Measurements from ENCODE around the gene ZNF32.

DNA sequence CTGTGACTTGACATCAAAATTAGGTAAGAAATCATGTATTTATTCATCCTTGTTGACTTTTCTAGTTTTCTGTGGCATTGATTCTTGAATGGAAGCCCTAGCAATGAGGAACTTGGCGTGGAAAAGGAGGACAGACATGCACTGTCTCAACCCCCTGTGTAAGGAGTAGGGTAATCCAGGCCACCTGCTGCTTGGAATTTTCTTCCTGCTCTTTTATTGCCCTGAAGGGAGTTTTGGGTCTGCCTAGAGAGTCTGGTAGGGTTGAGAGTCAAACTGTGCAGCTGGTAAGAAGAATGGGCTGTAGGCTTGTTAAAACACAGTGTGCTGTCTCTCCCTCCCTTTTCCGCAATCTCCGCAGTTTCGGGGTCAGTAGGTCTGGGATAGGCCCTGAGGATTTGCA, 19.7 kb downstream of the ZNF32 start:
- TF ChIP-seq, protein P1, sequence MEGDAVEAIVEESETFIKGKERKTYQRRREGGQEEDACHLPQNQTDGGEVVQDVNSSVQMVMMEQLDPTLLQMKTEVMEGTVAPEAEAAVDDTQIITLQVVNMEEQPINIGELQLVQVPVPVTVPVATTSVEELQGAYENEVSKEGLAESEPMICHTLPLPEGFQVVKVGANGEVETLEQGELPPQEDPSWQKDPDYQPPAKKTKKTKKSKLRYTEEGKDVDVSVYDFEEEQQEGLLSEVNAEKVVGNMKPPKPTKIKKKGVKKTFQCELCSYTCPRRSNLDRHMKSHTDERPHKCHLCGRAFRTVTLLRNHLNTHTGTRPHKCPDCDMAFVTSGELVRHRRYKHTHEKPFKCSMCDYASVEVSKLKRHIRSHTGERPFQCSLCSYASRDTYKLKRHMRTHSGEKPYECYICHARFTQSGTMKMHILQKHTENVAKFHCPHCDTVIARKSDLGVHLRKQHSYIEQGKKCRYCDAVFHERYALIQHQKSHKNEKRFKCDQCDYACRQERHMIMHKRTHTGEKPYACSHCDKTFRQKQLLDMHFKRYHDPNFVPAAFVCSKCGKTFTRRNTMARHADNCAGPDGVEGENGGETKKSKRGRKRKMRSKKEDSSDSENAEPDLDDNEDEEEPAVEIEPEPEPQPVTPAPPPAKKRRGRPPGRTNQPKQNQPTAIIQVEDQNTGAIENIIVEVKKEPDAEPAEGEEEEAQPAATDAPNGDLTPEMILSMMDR (IDR thresholded peaks at IDR 0.05; ENCODE audit: low read length), result no peak
- no peak for TF ChIP-seq EZH2 (optimal IDR thresholded peaks at IDR 0.05; ENCODE audit: low read depth, low read length)
- TF ChIP-seq EZH2phosphoT487 (IDR thresholded peaks at IDR 0.05; ENCODE audit: low read length), result no peak
